Mesenchymal stem cell (in vitro differentiated cells and primary cell): ENCODE data around the gene LYZL2.
A peak's percentile ranks its signal among the peaks of the same experiment; 100 is the strongest.
"Not testable (repeated sequence)": the region's sequence is repeated elsewhere in the genome, so short reads cannot be mapped to it uniquely, and the experiment has no call there.

Source experiments
- DNase-seq: peaks from one replicate; pipeline ENCODE4 v3.0.0-alpha.2; 2013
- H2AFZ ChIP-seq: one replicate; pipeline ENCODE4 v1.6.1; 2013; ENCODE audit warnings: low read depth, mild to moderate bottlenecking, control low read depth, inconsistent platforms, low read length, moderate library complexity
- H2AK5ac ChIP-seq: 2 replicates; pipeline ENCODE4 v1.6.1; 2013; ENCODE audit warnings: low read length, moderate library complexity, mild to moderate bottlenecking, inconsistent platforms; ENCODE audit not compliant: severe bottlenecking
- H2BK120ac ChIP-seq: one replicate; pipeline ENCODE4 v1.6.1; 2013; ENCODE audit warnings: low read depth, mild to moderate bottlenecking, inconsistent platforms, low read length, moderate library complexity
- H2BK12ac ChIP-seq, 2 experiments: one replicate each; pipeline ENCODE4 v1.6.1; 2013; ENCODE audit warnings: inconsistent platforms in 2 of 2, low read length in 2 of 2, mild to moderate bottlenecking in 2 of 2, moderate library complexity in 2 of 2, control low read depth in 1 of 2
- H2BK15ac ChIP-seq: one replicate; pipeline ENCODE4 v1.6.1; 2013; ENCODE audit warnings: mild to moderate bottlenecking, low read depth, inconsistent platforms; ENCODE audit not compliant: poor library complexity, severe bottlenecking
- H2BK5ac ChIP-seq: 2 replicates; pipeline ENCODE4 v1.6.1; 2013; ENCODE audit warnings: low read depth, mild to moderate bottlenecking, low read length, control low read depth, inconsistent platforms; ENCODE audit not compliant: poor library complexity, severe bottlenecking
- H3K14ac ChIP-seq, 2 experiments: one replicate each; pipeline ENCODE4 v1.6.1; 2013; ENCODE audit warnings: inconsistent platforms in 2 of 2, low read length in 2 of 2, control low read depth in 1 of 2, mild to moderate bottlenecking in 1 of 2, moderate library complexity in 1 of 2
- H3K18ac ChIP-seq, 2 experiments: one replicate each; pipeline ENCODE4 v1.6.1; 2013; ENCODE audit warnings: inconsistent platforms in 2 of 2, low read length in 2 of 2, control low read depth in 1 of 2, low read depth in 1 of 2, mild to moderate bottlenecking in 1 of 2
- H3K23ac ChIP-seq, 2 experiments: one replicate each; pipeline ENCODE4 v1.6.1; 2013; ENCODE audit warnings: inconsistent platforms in 2 of 2, low read length in 2 of 2, mild to moderate bottlenecking in 2 of 2, moderate library complexity in 2 of 2, control low read depth in 1 of 2
- H3K27ac ChIP-seq: 2 replicates; pipeline ENCODE4 v1.5.1; 2013; ENCODE audit warnings: mild to moderate bottlenecking, moderate library complexity, low read length, control low read depth, inconsistent platforms; ENCODE audit not compliant: poor library complexity, severe bottlenecking
- H3K27me3 ChIP-seq, 2 experiments: 2 replicates each; pipeline versions ENCODE4 v1.6.1 to v1.7.0; 2013; ENCODE audit warnings: low read length in 2 of 2, mild to moderate bottlenecking in 2 of 2, moderate library complexity in 2 of 2, control low read depth in 1 of 2, inconsistent platforms in 1 of 2; ENCODE audit not compliant: control insufficient read depth in 1 of 2, insufficient read depth in 1 of 2
- H3K36me3 ChIP-seq, 2 experiments: 2 replicates each; pipeline versions ENCODE4 v1.6.1 to v1.7.0; 2013; ENCODE audit warnings: low read length in 2 of 2, control low read depth in 1 of 2, inconsistent platforms in 1 of 2, low read depth in 1 of 2, mild to moderate bottlenecking in 1 of 2; ENCODE audit not compliant: insufficient read depth in 2 of 2, control insufficient read depth in 1 of 2
- H3K4ac ChIP-seq, 2 experiments: one replicate each; pipeline ENCODE4 v1.6.1; 2013; ENCODE audit warnings: inconsistent platforms in 2 of 2, low read length in 2 of 2, mild to moderate bottlenecking in 2 of 2, moderate library complexity in 2 of 2, control low read depth in 1 of 2, low read depth in 1 of 2
- H3K4me1 ChIP-seq: 2 replicates; pipeline ENCODE4 v1.6.1; 2013; ENCODE audit warnings: low read depth, low read length, control low read depth; ENCODE audit not compliant: control insufficient read depth, insufficient read depth
- H3K4me2 ChIP-seq: 2 replicates; pipeline ENCODE4 v1.6.1; 2013; ENCODE audit warnings: low read length, mild to moderate bottlenecking, inconsistent platforms; ENCODE audit not compliant: poor library complexity, severe bottlenecking
- H3K4me3 ChIP-seq, 2 experiments: 2 replicates each; pipeline versions ENCODE4 v1.5.1 to v1.7.0; 2013; ENCODE audit warnings: low read length in 2 of 2, mild to moderate bottlenecking in 2 of 2, control low read depth in 1 of 2, low read depth in 1 of 2; ENCODE audit not compliant: insufficient read depth in 1 of 2
- H3K79me1 ChIP-seq: replicated peaks from 2 replicates; pipeline ENCODE4 v1.6.1; 2013; ENCODE audit warnings: mild to moderate bottlenecking, control low read depth, low read length, inconsistent platforms; ENCODE audit not compliant: poor library complexity, severe bottlenecking
- H3K9ac ChIP-seq: 2 replicates; pipeline ENCODE4 v1.7.0; 2013; ENCODE audit warnings: mild to moderate bottlenecking, low read length, moderate library complexity
- H3K9me3 ChIP-seq: 2 replicates; pipeline ENCODE4 v1.7.0; 2013; ENCODE audit warnings: mild to moderate bottlenecking, low read length; ENCODE audit not compliant: control insufficient read depth
- H4K8ac ChIP-seq: one replicate; pipeline ENCODE4 v1.6.1; 2013; ENCODE audit warnings: inconsistent platforms, mild to moderate bottlenecking, low read length, moderate library complexity
- H4K91ac ChIP-seq: one replicate; pipeline ENCODE4 v1.6.1; 2013; ENCODE audit warnings: mild to moderate bottlenecking, low read length, inconsistent platforms
- WGBS: methylation state at CpG from one replicate; pipeline ENCODE4 v1.1.7; 2013; ENCODE audit warnings: mixed read lengths; 5-methylcytosine and 5-hydroxymethylcytosine counted together

Gene LYZL2

DNA sequence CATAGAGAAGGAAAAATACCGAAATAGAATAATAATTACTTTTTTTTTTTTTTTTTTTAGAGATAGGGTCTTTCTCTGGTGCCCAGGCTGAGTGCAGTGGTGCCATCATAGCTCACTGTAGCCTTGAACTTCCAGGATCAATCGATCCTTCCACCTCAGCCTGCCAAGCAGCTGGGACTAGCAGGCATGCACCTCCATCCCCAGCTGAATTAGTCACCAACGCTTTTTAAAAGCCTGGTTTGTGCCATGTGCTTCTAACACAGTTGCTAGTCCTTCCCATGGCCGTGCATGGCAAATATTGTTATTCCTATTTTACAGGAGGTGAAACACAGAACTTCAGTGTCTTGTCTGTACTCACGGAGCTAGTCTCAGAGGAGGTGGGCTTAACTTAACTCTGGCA, 23.2 kb downstream of the LYZL2 start:
- Histone ChIP-seq H3K36me3 (no peaks in the 10 kb centered on the region), H3K4me3 (no peak overlapping the region), H4K8ac (no peak overlapping the region), H3K4me2 (no peak overlapping the region), H2BK12ac (no peak overlapping the region), H3K4me1 (no peaks in the 10 kb centered on the region), H2BK5ac (no peak overlapping the region), H2BK120ac (no peak overlapping the region), H3K14ac (no peak overlapping the region), H3K4ac (no peak overlapping the region), H3K79me1 (no peaks in the 10 kb centered on the region), H3K23ac (no peak overlapping the region), H3K27me3 (no peaks in the 10 kb centered on the region), H2BK15ac (no peak overlapping the region), H3K18ac (no peak overlapping the region), H3K9ac (no peak overlapping the region), H2AK5ac (no peak overlapping the region), H3K27ac (no peak overlapping the region), H2AFZ (no peak overlapping the region), H4K91ac (no peak overlapping the region), H3K9me3 (no peaks in the 10 kb centered on the region)
- 75% methylated on average over 4 of the region's 5 CpGs for WGBS
- no peak for DNase-seq

GRCh38 chr10:30605341-30606121, 24.0 kb downstream of the LYZL2 start:
- H3K14ac ChIP-seq, H3K27me3 ChIP-seq, H3K4ac ChIP-seq, H3K36me3 ChIP-seq, H3K4me1 ChIP-seq, H4K91ac ChIP-seq, H3K79me1 ChIP-seq, H2BK5ac ChIP-seq, H2BK120ac ChIP-seq, H2BK15ac ChIP-seq, H3K4me2 ChIP-seq, DNase-seq, H2AK5ac ChIP-seq, H3K23ac ChIP-seq, H4K8ac ChIP-seq, H2BK12ac ChIP-seq, H3K4me3 ChIP-seq, H3K9me3 ChIP-seq, H3K27ac ChIP-seq: not testable (repeated sequence)
- Histone ChIP-seq H2AFZ (peak overlapping the region; percentile 23), H3K9ac (peak overlapping the region; percentile 36), H3K18ac (peak overlapping the region in 1 of 2 experiments; percentile 48)
- 29% methylated on average over 12 of the region's 16 CpGs for WGBS

- Histone ChIP-seq H2AK5ac (no peak overlapping the region), H2BK5ac (no peak overlapping the region), H3K4me3 (no peak overlapping the region), H3K14ac (no peak overlapping the region), H3K27me3 (no peaks in the 10 kb centered on the region), H2AFZ (no peak overlapping the region), H3K4me2 (no peak overlapping the region), H4K91ac (no peak overlapping the region), H3K18ac (no peak overlapping the region), H4K8ac (no peak overlapping the region), H3K9ac (no peak overlapping the region), H3K9me3 (no peaks in the 10 kb centered on the region), H2BK120ac (no peak overlapping the region), H3K27ac (no peak overlapping the region), H2BK15ac (no peak overlapping the region), H3K23ac (no peak overlapping the region), H3K4me1 (no peaks in the 10 kb centered on the region), H3K79me1 (no peaks in the 10 kb centered on the region), H3K4ac (no peak overlapping the region), H2BK12ac (no peak overlapping the region), H3K36me3 (no peaks in the 10 kb centered on the region)
- no peak for DNase-seq
- WGBS = 83% methylated on average over 3 of the region's 3 CpGs
Observed at GRCh38 chr10:30603589-30603988, 26.0 kb downstream of the LYZL2 start.

- no peak overlapping the region for H3K14ac ChIP-seq
Observed at GRCh38 chr10:30602747-30603146, 26.8 kb downstream of the LYZL2 start.

More at GRCh38 chr10:30602747-30603146, 26.8 kb downstream of the LYZL2 start:
- no peaks in the 10 kb centered on the region for H3K79me1 ChIP-seq
- no peak for DNase-seq
- H3K36me3 ChIP-seq = no peaks in the 10 kb centered on the region
- no peak overlapping the region for H3K4ac ChIP-seq
- no CpG with 5 or more reads among the region's 1 CpG for WGBS
- H2AFZ ChIP-seq = no peak overlapping the region
- no peak overlapping the region for H3K9ac ChIP-seq
- H2BK120ac ChIP-seq = no peak overlapping the region
- H3K18ac ChIP-seq = no peak overlapping the region
- no peak overlapping the region for H2AK5ac ChIP-seq
- H2BK5ac ChIP-seq = no peak overlapping the region
- no peak overlapping the region for H2BK15ac ChIP-seq
- H3K27me3 ChIP-seq = no peaks in the 10 kb centered on the region
- H3K4me2 ChIP-seq = no peak overlapping the region
- no peaks in the 10 kb centered on the region for H3K4me1 ChIP-seq
- no peak overlapping the region for H4K8ac ChIP-seq
- H3K9me3 ChIP-seq = no peaks in the 10 kb centered on the region
- no peak overlapping the region for H2BK12ac ChIP-seq
- no peak overlapping the region for H4K91ac ChIP-seq
- H3K23ac ChIP-seq = no peak overlapping the region
- H3K4me3 ChIP-seq = no peak overlapping the region
- H3K27ac ChIP-seq = no peak overlapping the region
